Medulla oblongata (tissue), 1 donor: ENCODE data around the gene TENT4B.

Experiments
- DNase-seq: peaks from one replicate; pipeline ENCODE4 v3.0.0-alpha.2; 2015; ENCODE audit errors: extremely low spot score

TENT4B gene

GRCh38 chr16:50271148-50272041, 118.3 kb downstream of the TENT4B start:
- no peak for DNase-seq

- no peak for DNase-seq
Observed at GRCh38 chr16:50272111-50272571, 119.0 kb downstream of the TENT4B start.

GRCh38 chr16:50272687-50273381, 119.7 kb downstream of the TENT4B start:
- DNase-seq: no peak

GRCh38 chr16:50273382-50273690, 120.2 kb downstream of the TENT4B start:
- DNase-seq: no peak

- peak; percentile 61 for DNase-seq
Observed at GRCh38 chr16:50273888-50274325, 120.8 kb downstream of the TENT4B start.

GRCh38 chr16:50274326-50275097, 121.4 kb downstream of the TENT4B start:
- no peak for DNase-seq

- DNase-seq: no peak
Observed at GRCh38 chr16:50275098-50275415, 122.0 kb downstream of the TENT4B start.

- no peak for DNase-seq
Observed at GRCh38 chr16:50275428-50276325, 122.6 kb downstream of the TENT4B start.

GRCh38 chr16:50276326-50276640, 123.2 kb downstream of the TENT4B start:
- no peak for DNase-seq

GRCh38 chr16:50276801-50277555, 123.9 kb downstream of the TENT4B start:
- DNase-seq: no peak

- DNase-seq: no peak
Observed at GRCh38 chr16:50278251-50278650, 125.1 kb downstream of the TENT4B start.

- DNase-seq: no peak
Observed at GRCh38 chr16:50279504-50279865, 126.4 kb downstream of the TENT4B start.

- no peak for DNase-seq
Observed at GRCh38 chr16:50280932-50281331, 127.8 kb downstream of the TENT4B start.
